KMS-11 (cell line): Measurements from ENCODE around the gene PLEKHA5.

ENCODE experiments used
- H2AFZ ChIP-seq: fragments of 200-600 bp; sonication (generic); 2 replicates; pipeline ENCODE4 v1.6.1; 2016; ENCODE audit warnings: antibody characterized with exemption, mixed run types, low read depth
- H3K27ac ChIP-seq: fragments of 200-600 bp; sonication (generic); 2 replicates; pipeline ENCODE4 v1.6.1; 2016; ENCODE audit warnings: mild to moderate bottlenecking, mixed run types
- H3K27me3 ChIP-seq: fragments of 200-600 bp; sonication (generic); 2 replicates; pipeline ENCODE4 v1.6.1; 2017; ENCODE audit warnings: mild to moderate bottlenecking, low read depth, mixed run types, moderate library complexity; ENCODE audit not compliant: insufficient read depth
- H3K36me3 ChIP-seq: fragments of 200-600 bp; sonication (generic); 2 replicates; pipeline ENCODE4 v1.6.1; 2017; ENCODE audit warnings: mild to moderate bottlenecking, mixed run types; ENCODE audit not compliant: insufficient read depth
- H3K4me1 ChIP-seq: fragments of 200-600 bp; sonication (generic); 2 replicates; pipeline ENCODE4 v1.6.1; 2016; ENCODE audit warnings: mild to moderate bottlenecking, low read depth, mixed run types; ENCODE audit not compliant: poor library complexity, severe bottlenecking
- H3K4me2 ChIP-seq: fragments of 200-600 bp; sonication (generic); 2 replicates; pipeline ENCODE4 v1.7.0; 2016; ENCODE audit warnings: mild to moderate bottlenecking, mixed run types
- H3K4me3 ChIP-seq: fragments of 200-600 bp; sonication (generic); IDR thresholded peaks from 2 replicates; pipeline ENCODE4 v1.6.1; 2017; ENCODE audit warnings: low read depth, low read length, mixed read lengths; ENCODE audit not compliant: insufficient read depth
- H3K79me2 ChIP-seq: fragments of 200-600 bp; sonication (generic); 2 replicates; pipeline ENCODE4 v1.6.1; 2016; ENCODE audit warnings: low read depth, mixed run types; ENCODE audit not compliant: insufficient read depth
- H3K9ac ChIP-seq: fragments of 200-600 bp; sonication (generic); 2 replicates; pipeline ENCODE4 v1.6.1; 2016; ENCODE audit warnings: mild to moderate bottlenecking, mixed run types
- H4K20me1 ChIP-seq: fragments of 200-600 bp; sonication (generic); 2 replicates; pipeline ENCODE4 v1.6.1; 2016; ENCODE audit warnings: mild to moderate bottlenecking, mixed run types; ENCODE audit not compliant: insufficient read depth
- CTCF ChIP-seq: fragments of 200-600 bp; sonication (generic); conservative IDR thresholded peaks from 2 replicates; pipeline ENCODE4 v1.6.1; 2017; ENCODE audit warnings: low read depth, mild to moderate bottlenecking, antibody characterized with exemption, low read length, moderate library complexity, mixed read lengths

The PLEKHA5 gene

GRCh38 chr12:19248929-19249602 is 119.5 kb downstream of the PLEKHA5 start:
- no peaks in the 10 kb centered on the region for H3K36me3 ChIP-seq
- no peak overlapping the region for H2AFZ ChIP-seq
- no peak overlapping the region for H3K9ac ChIP-seq
- no peak overlapping the region for H3K4me3 ChIP-seq
- H3K4me2 ChIP-seq: no peak overlapping the region
- no peaks in the 10 kb centered on the region for H3K79me2 ChIP-seq
- H3K27me3 ChIP-seq: no peaks in the 10 kb centered on the region
- no peak overlapping the region for H3K27ac ChIP-seq
- H3K4me1 ChIP-seq: no peaks in the 10 kb centered on the region
- no peak for TF ChIP-seq CTCF
- H4K20me1 ChIP-seq: no peaks in the 10 kb centered on the region

GRCh38 chr12:19251481-19252132 is 122.1 kb downstream of the PLEKHA5 start:
- H3K27me3 ChIP-seq: no peaks in the 10 kb centered on the region
- H3K4me3 ChIP-seq: no peak overlapping the region
- H3K36me3 ChIP-seq: no peaks in the 10 kb centered on the region
- H3K4me2 ChIP-seq: no peak overlapping the region
- H3K27ac ChIP-seq: no peak overlapping the region
- no peak overlapping the region for H2AFZ ChIP-seq
- H4K20me1 ChIP-seq: no peaks in the 10 kb centered on the region
- H3K4me1 ChIP-seq: no peaks in the 10 kb centered on the region
- no peak overlapping the region for H3K9ac ChIP-seq
- no peaks in the 10 kb centered on the region for H3K79me2 ChIP-seq
- TF ChIP-seq CTCF: no peak

GRCh38 chr12:19260135-19260534 is 130.6 kb downstream of the PLEKHA5 start:
- Histone ChIP-seq H3K4me2 (no peak overlapping the region), H3K4me3 (no peak overlapping the region), H3K9ac (no peak overlapping the region), H3K27me3 (no peaks in the 10 kb centered on the region), H3K27ac (no peak overlapping the region), H4K20me1 (no peaks in the 10 kb centered on the region), H2AFZ (no peak overlapping the region), H3K4me1 (no peaks in the 10 kb centered on the region), H3K79me2 (no peaks in the 10 kb centered on the region), H3K36me3 (no peaks in the 10 kb centered on the region)
- TF ChIP-seq CTCF: no peak

GRCh38 chr12:19261773-19262172 is 132.2 kb downstream of the PLEKHA5 start:
- no peak overlapping the region for H2AFZ ChIP-seq
- H3K27me3 ChIP-seq: no peaks in the 10 kb centered on the region

More at GRCh38 chr12:19261773-19262172, 132.2 kb downstream of the PLEKHA5 start:
- Histone ChIP-seq H4K20me1 (no peaks in the 10 kb centered on the region), H3K79me2 (no peaks in the 10 kb centered on the region), H3K4me3 (no peak overlapping the region), H3K4me2 (no peak overlapping the region), H3K4me1 (no peaks in the 10 kb centered on the region), H3K27ac (no peak overlapping the region), H3K9ac (no peak overlapping the region), H3K36me3 (no peaks in the 10 kb centered on the region)
- no peak for TF ChIP-seq CTCF
